ENCODE results near the gene IFNG.

DNA sequence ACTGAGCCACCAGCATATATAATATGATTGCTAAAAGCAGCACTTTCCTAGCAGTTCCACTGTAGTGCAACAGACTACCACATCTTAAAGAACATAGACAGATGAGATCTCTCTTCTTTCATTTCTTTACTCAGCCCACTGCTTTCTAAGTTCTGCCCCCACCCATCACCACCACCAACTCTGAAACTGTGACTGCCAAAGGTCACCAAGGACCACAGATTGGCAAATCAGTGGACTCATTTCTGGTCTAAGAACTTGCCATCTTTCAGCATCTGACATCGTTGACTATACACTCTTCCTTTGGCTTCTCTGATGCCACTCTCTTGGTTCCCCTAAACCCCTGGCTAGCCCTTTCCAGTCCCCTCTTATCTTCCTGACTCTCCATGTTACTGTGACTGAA is 38.4 kb downstream of the IFNG start:
- TF ChIP-seq, protein P1, sequence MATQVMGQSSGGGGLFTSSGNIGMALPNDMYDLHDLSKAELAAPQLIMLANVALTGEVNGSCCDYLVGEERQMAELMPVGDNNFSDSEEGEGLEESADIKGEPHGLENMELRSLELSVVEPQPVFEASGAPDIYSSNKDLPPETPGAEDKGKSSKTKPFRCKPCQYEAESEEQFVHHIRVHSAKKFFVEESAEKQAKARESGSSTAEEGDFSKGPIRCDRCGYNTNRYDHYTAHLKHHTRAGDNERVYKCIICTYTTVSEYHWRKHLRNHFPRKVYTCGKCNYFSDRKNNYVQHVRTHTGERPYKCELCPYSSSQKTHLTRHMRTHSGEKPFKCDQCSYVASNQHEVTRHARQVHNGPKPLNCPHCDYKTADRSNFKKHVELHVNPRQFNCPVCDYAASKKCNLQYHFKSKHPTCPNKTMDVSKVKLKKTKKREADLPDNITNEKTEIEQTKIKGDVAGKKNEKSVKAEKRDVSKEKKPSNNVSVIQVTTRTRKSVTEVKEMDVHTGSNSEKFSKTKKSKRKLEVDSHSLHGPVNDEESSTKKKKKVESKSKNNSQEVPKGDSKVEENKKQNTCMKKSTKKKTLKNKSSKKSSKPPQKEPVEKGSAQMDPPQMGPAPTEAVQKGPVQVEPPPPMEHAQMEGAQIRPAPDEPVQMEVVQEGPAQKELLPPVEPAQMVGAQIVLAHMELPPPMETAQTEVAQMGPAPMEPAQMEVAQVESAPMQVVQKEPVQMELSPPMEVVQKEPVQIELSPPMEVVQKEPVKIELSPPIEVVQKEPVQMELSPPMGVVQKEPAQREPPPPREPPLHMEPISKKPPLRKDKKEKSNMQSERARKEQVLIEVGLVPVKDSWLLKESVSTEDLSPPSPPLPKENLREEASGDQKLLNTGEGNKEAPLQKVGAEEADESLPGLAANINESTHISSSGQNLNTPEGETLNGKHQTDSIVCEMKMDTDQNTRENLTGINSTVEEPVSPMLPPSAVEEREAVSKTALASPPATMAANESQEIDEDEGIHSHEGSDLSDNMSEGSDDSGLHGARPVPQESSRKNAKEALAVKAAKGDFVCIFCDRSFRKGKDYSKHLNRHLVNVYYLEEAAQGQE (IDR thresholded peaks at IDR 0.05; ENCODE audit: borderline replicate concordance) = no peak
- no peak for TF ChIP-seq POLR2AphosphoS5 (IDR thresholded peaks at IDR 0.05)
